Keratinocyte (primary cell): ENCODE results near the gene RAB3GAP2. TPM values are rescaled to one million over a fixed set of nuclear protein-coding genes. Genes with fewer than 3 reads are reported as not detected.

ENCODE experiments used
- DNase-seq: peaks from one replicate; pipeline ENCODE4 v3.0.0-alpha.2; 2011; ENCODE audit warnings: low read depth, missing footprints, low spot score
- FAIRE-seq: peaks from 2 replicates; lab custom pipeline; 2011; peaks lifted over from hg19 to GRCh38; lab: Jason Lieb, UNC
- H2AFZ ChIP-seq: 2 replicates; pipeline ENCODE4 v1.6.0; 2012; ENCODE audit warnings: low read length, control low read depth, inconsistent platforms; ENCODE audit not compliant: control insufficient read depth
- H3K27ac ChIP-seq: 2 replicates; pipeline ENCODE4 v1.5.1; 2011; ENCODE audit warnings: low read length; ENCODE audit not compliant: control insufficient read depth, insufficient read depth
- H3K27me3 ChIP-seq: 3 replicates; pipeline ENCODE4 v1.6.0; 2011; ENCODE audit warnings: low read length; ENCODE audit not compliant: control insufficient read depth, insufficient read depth; ENCODE audit errors: extremely low read depth
- H3K36me3 ChIP-seq, 2 experiments: 2 replicates in 1 of 2; 3 replicates in 1 of 2; pipeline ENCODE4 v1.5.1; 2011; ENCODE audit warnings: low read length in 2 of 2, mild to moderate bottlenecking in 1 of 2; ENCODE audit not compliant: control insufficient read depth in 2 of 2, insufficient read depth in 2 of 2; ENCODE audit errors: extremely low read depth in 1 of 2
- H3K4me1 ChIP-seq: 3 replicates; pipeline ENCODE4 v1.5.1; 2011; ENCODE audit warnings: low read length; ENCODE audit not compliant: control insufficient read depth, insufficient read depth; ENCODE audit errors: extremely low read depth
- H3K4me2 ChIP-seq: 3 replicates; pipeline ENCODE4 v1.6.0; 2011; ENCODE audit warnings: low read depth, low read length; ENCODE audit not compliant: control insufficient read depth, insufficient read depth; ENCODE audit errors: extremely low read depth
- H3K4me3 ChIP-seq, 3 experiments: fragments of 200-600 bp in 1 of 3; sonication (generic) in 1 of 3; 2 replicates in 2 of 3; 3 replicates in 1 of 3; pipeline ENCODE4 v1.5.1; 2011 to 2016; ENCODE audit warnings: low read length in 3 of 3, mild to moderate bottlenecking in 3 of 3, control low read depth in 2 of 3, inconsistent platforms in 1 of 3, low read depth in 1 of 3, mixed read lengths in 1 of 3, mixed run types in 1 of 3, moderate library complexity in 1 of 3; ENCODE audit not compliant: control insufficient read depth in 2 of 3, insufficient read depth in 2 of 3; ENCODE audit errors: extremely low read depth in 1 of 3
- H3K79me2 ChIP-seq: 2 replicates; pipeline ENCODE4 v1.6.0; 2012; ENCODE audit warnings: low read length; ENCODE audit not compliant: control insufficient read depth, insufficient read depth
- H3K9ac ChIP-seq: 3 replicates; pipeline ENCODE4 v1.6.0; 2011; ENCODE audit warnings: low read length; ENCODE audit not compliant: control insufficient read depth, insufficient read depth; ENCODE audit errors: extremely low read depth
- H3K9me1 ChIP-seq: 3 replicates; pipeline ENCODE4 v1.6.0; 2011; ENCODE audit warnings: low read length; ENCODE audit not compliant: control insufficient read depth, insufficient read depth; ENCODE audit errors: extremely low read depth
- H3K9me3 ChIP-seq: 2 replicates; pipeline ENCODE4 v1.5.1; 2012; ENCODE audit warnings: low read depth, low read length; ENCODE audit not compliant: control insufficient read depth
- H4K20me1 ChIP-seq: 3 replicates; pipeline ENCODE4 v1.6.0; 2011; ENCODE audit warnings: low read length; ENCODE audit not compliant: control insufficient read depth, insufficient read depth; ENCODE audit errors: extremely low read depth
- EZH2 ChIP-seq: IDR thresholded peaks from one replicate; pipeline ENCODE4 v1.6.1; 2012; ENCODE audit warnings: inconsistent platforms, mild to moderate bottlenecking, low read length, moderate library complexity
- dilution Hi-C: fragments of 300-500 bp; cut with MboI; formaldehyde crosslinking; loops from one replicate; pipeline ENCODE4 v1.7.0; 2020; ENCODE audit warnings: low sequenced_read_pairs; ENCODE audit not compliant: extremely low pct_ligation_motif_present
- polyA plus RNA-seq, 5 experiments: library from polyadenylated mRNA; depleted of rRNA in 3 of 5; stranded (reverse) in 3 of 5; stranded (forward) in 1 of 5; unstranded in 1 of 5; fragments of >200 nt; gene quantifications; 1 replicate in 1 of 5; 2 replicates in 3 of 5; 3 replicates in 1 of 5; pipeline versions ENCODE4 v1.2.1 to v1.2.3, GENCODE V29; 2011 to 2012; ENCODE audit warnings: missing spikeins in 2 of 5, low read depth in 1 of 5, low replicate concordance in 1 of 5
- TF ChIP-seq, protein P1 (sequence below), 3 experiments: IDR thresholded peaks in 1 of 3; conservative IDR thresholded peaks in 1 of 3; optimal IDR thresholded peaks in 1 of 3; 2 replicates in 2 of 3; 3 replicates in 1 of 3; pipeline versions ENCODE3 to v1.5.1; 2011; ENCODE audit warnings: low read length in 3 of 3, mild to moderate bottlenecking in 3 of 3, moderate library complexity in 2 of 3, control low read depth in 1 of 3, inconsistent platforms in 1 of 3; ENCODE audit not compliant: insufficient read depth in 2 of 3; ENCODE audit errors: extremely low read depth in 1 of 3

RAB3GAP2 gene
- polyA plus RNA-seq, 1 donor (not counting 4 experiments of a cell fraction or from before 2014, with no cell fraction given) = 44.4 TPM

DNA sequence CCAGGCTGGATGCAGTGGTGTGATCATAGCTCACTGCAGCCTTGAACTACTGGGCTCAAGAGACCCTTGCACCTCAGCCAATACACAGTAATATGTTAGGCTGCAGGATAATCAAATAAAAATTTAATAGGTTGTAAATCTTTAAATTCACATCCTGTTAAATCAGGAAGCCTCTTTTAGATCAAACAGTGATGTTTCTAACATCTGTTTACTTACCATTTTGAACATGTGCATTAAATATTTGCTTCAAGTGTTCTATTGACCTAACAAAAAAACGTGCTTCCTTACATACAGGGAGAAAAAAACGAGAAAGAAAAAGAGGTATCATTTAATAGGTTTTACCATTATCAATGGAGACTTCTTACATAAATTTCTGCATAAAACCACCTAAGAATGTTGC lies 107.7 kb downstream of the RAB3GAP2 start:
- Histone ChIP-seq H3K4me2 (no peak overlapping the region), H3K9me1 (no peaks in the 10 kb centered on the region), H3K9me3 (no peaks in the 10 kb centered on the region), H3K4me1 (no peaks in the 10 kb centered on the region), H3K27ac (no peak overlapping the region), H3K36me3 (peaks cover 8 to 10% of the 10 kb centered on the region in 2 experiments), H2AFZ (no peak overlapping the region), H3K79me2 (no peaks in the 10 kb centered on the region), H3K4me3 (no peak overlapping the region), H4K20me1 (no peaks in the 10 kb centered on the region), H3K27me3 (no peaks in the 10 kb centered on the region), H3K9ac (no peak overlapping the region)
- TF ChIP-seq, protein P1, sequence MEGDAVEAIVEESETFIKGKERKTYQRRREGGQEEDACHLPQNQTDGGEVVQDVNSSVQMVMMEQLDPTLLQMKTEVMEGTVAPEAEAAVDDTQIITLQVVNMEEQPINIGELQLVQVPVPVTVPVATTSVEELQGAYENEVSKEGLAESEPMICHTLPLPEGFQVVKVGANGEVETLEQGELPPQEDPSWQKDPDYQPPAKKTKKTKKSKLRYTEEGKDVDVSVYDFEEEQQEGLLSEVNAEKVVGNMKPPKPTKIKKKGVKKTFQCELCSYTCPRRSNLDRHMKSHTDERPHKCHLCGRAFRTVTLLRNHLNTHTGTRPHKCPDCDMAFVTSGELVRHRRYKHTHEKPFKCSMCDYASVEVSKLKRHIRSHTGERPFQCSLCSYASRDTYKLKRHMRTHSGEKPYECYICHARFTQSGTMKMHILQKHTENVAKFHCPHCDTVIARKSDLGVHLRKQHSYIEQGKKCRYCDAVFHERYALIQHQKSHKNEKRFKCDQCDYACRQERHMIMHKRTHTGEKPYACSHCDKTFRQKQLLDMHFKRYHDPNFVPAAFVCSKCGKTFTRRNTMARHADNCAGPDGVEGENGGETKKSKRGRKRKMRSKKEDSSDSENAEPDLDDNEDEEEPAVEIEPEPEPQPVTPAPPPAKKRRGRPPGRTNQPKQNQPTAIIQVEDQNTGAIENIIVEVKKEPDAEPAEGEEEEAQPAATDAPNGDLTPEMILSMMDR (optimal IDR thresholded peaks at IDR 0.05 in 1 of 3, IDR thresholded peaks at IDR 0.05 in 1 of 3, conservative IDR thresholded peaks at IDR 0.05 in 1 of 3; ENCODE audit: extremely low read depth in 1 of 3, insufficient read depth in 2 of 3, low read length in 3 of 3) = no peak
- no peak for TF ChIP-seq EZH2
- FAIRE-seq (no peak), DNase-seq (no peak)
- dilution Hi-C loops = no loop called here

DNA sequence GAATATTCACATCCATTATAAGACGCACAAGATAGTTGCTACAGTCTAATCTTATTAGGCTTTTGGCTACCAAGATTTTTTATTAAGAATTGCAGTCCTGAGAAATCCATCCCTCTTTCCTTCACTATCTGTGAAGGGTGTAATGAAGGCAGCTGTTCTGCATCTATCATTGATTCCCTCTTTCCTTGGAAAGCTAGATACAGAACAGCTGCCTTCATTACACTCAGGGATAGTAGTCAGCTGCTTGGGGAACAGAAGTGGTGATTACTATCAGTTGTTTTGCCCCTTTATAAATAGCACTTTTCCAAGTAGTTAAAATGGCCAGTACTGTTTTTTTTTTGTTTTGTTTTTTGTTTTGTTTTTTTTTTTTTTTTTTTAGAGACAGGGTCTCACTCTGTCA lies 108.1 kb downstream of the RAB3GAP2 start:
- Histone ChIP-seq H3K36me3 (peaks cover 5 to 10% of the 10 kb centered on the region in 2 experiments), H3K9me3 (no peaks in the 10 kb centered on the region), H3K4me2 (no peak overlapping the region), H3K27me3 (no peaks in the 10 kb centered on the region), H2AFZ (no peak overlapping the region), H3K79me2 (no peaks in the 10 kb centered on the region), H3K4me1 (no peaks in the 10 kb centered on the region), H3K9ac (no peak overlapping the region), H4K20me1 (no peaks in the 10 kb centered on the region), H3K9me1 (no peaks in the 10 kb centered on the region), H3K27ac (no peak overlapping the region), H3K4me3 (no peak overlapping the region)
- dilution Hi-C loops = no loop called here
- no peak for FAIRE-seq
- TF ChIP-seq, protein P1 (optimal IDR thresholded peaks at IDR 0.05 in 1 of 3, IDR thresholded peaks at IDR 0.05 in 1 of 3, conservative IDR thresholded peaks at IDR 0.05 in 1 of 3; ENCODE audit: extremely low read depth in 1 of 3, insufficient read depth in 2 of 3, low read length in 3 of 3) = no peak
- TF ChIP-seq EZH2 = no peak
- no peak for DNase-seq
